Smooth muscle cell (in vitro differentiated cells): ENCODE data around the gene FOXD4L6. TPM values are rescaled to one million over a fixed set of nuclear protein-coding genes. Genes with fewer than 3 reads are reported as not detected.
"Not testable (repeated sequence)": the region's sequence is repeated elsewhere in the genome, so short reads cannot be mapped to it uniquely, and the experiment has no call there.

ENCODE experiments used
- DNase-seq: peaks from one replicate; lab custom pipeline; 2025; ENCODE audit not compliant: unreplicated experiment; lab: John Stamatoyannopoulos, UW
- H2AFZ ChIP-seq: fragments of 200-600 bp; sonication (generic); 2 replicates; pipeline ENCODE4 v1.6.0; 2016; ENCODE audit warnings: antibody characterized with exemption, low read depth, mild to moderate bottlenecking
- H3F3A ChIP-seq: fragments of 200-600 bp; sonication (generic); 2 replicates; pipeline ENCODE4 v1.6.0; 2017; ENCODE audit warnings: antibody characterized with exemption, low read depth
- H3K27ac ChIP-seq: fragments of 200-600 bp; sonication (generic); 2 replicates; pipeline ENCODE4 v1.5.1; 2016; ENCODE audit warnings: low read depth, mild to moderate bottlenecking
- H3K27me3 ChIP-seq: fragments of 200-600 bp; sonication (generic); 2 replicates; pipeline ENCODE4 v1.6.1; 2016; ENCODE audit warnings: low read depth, mild to moderate bottlenecking
- H3K36me3 ChIP-seq: fragments of 200-600 bp; sonication (generic); 2 replicates; pipeline ENCODE4 v1.5.1; 2016; ENCODE audit warnings: low read depth
- H3K4me1 ChIP-seq: fragments of 200-600 bp; sonication (generic); 2 replicates; pipeline ENCODE4 v1.5.1; 2016; ENCODE audit warnings: low read depth
- H3K4me2 ChIP-seq: fragments of 200-600 bp; sonication (generic); 2 replicates; pipeline ENCODE4 v1.6.0; 2016; ENCODE audit warnings: mild to moderate bottlenecking
- H3K4me3 ChIP-seq: fragments of 200-600 bp; sonication (generic); 2 replicates; pipeline ENCODE4 v1.5.1; 2016; ENCODE audit warnings: mild to moderate bottlenecking
- H3K79me2 ChIP-seq: fragments of 200-600 bp; sonication (generic); 2 replicates; pipeline ENCODE4 v1.6.0; 2016; ENCODE audit warnings: low read depth, mild to moderate bottlenecking
- H3K9ac ChIP-seq: fragments of 200-600 bp; sonication (generic); 2 replicates; pipeline ENCODE4 v1.6.0; 2016; ENCODE audit warnings: low read depth
- H3K9me3 ChIP-seq: fragments of 200-600 bp; sonication (generic); replicated peaks from 2 replicates; pipeline ENCODE4 v1.5.1; 2016; ENCODE audit warnings: low read depth
- H4K20me1 ChIP-seq: fragments of 200-600 bp; sonication (generic); 2 replicates; pipeline ENCODE4 v1.6.0; 2016; ENCODE audit warnings: low read depth
- CTCF ChIP-seq: fragments of 200-600 bp; sonication (generic); IDR thresholded peaks from 2 replicates; pipeline ENCODE4 v1.5.1; 2017; ENCODE audit warnings: borderline replicate concordance, mild to moderate bottlenecking, antibody characterized with exemption; ENCODE audit not compliant: insufficient read depth, poor library complexity, severe bottlenecking
- WGBS: methylation state at CpG from one replicate; pipeline ENCODE4 v1.1.7; 2016; ENCODE audit warnings: low lambda C conversion rate; 5-methylcytosine and 5-hydroxymethylcytosine counted together
- polyA plus RNA-seq: library from polyadenylated mRNA; unstranded; fragments of >200 nt; fragmentation: Nextera tagmentation; extraction: Ambion mirVana; gene quantifications from 2 replicates; pipeline ENCODE4 v1.2.1, GENCODE V29; 2016
- total RNA-seq: library from RNA; depleted of rRNA; stranded (reverse); fragments of >200 nt; gene quantifications from 2 replicates; pipeline ENCODE4 v1.2.3, GENCODE V29; 2014

FOXD4L6 gene
- total and polyA plus RNA-seq, 2 experiments from 2014 or later = 0.18 TPM; not detected in 1

GRCh38 chr9:41090922-41091321 is 37.6 kb downstream of the FOXD4L6 start:
- H3K36me3 ChIP-seq, H3K9me3 ChIP-seq, DNase-seq, H4K20me1 ChIP-seq, H3K27ac ChIP-seq, H2AFZ ChIP-seq, H3K4me2 ChIP-seq, H3F3A ChIP-seq, H3K4me1 ChIP-seq, H3K9ac ChIP-seq, H3K4me3 ChIP-seq, H3K79me2 ChIP-seq: not testable (repeated sequence)
- peaks cover 17% of the 10 kb centered on the region for H3K27me3 ChIP-seq

- not testable (repeated sequence) for H3K4me3 ChIP-seq, H2AFZ ChIP-seq
- WGBS = 43% methylated on average over 1 of the region's 1 CpG
Measured at GRCh38 chr9:41090386-41090785, 38.1 kb downstream of the FOXD4L6 start.

GRCh38 chr9:41088450-41089059 is 39.9 kb downstream of the FOXD4L6 start:
- TF ChIP-seq CTCF = peak; percentile 40
- not testable (repeated sequence) for H3K36me3 ChIP-seq, H3K27ac ChIP-seq, H3K9me3 ChIP-seq, H3F3A ChIP-seq, H3K79me2 ChIP-seq, DNase-seq, H3K9ac ChIP-seq, H3K4me1 ChIP-seq, H2AFZ ChIP-seq, H4K20me1 ChIP-seq, H3K4me2 ChIP-seq, H3K4me3 ChIP-seq
- WGBS = 18% methylated on average over 9 of the region's 11 CpGs
- H3K27me3 ChIP-seq = peaks cover 33% of the 10 kb centered on the region

More at GRCh38 chr9:41090386-41090785, 38.1 kb downstream of the FOXD4L6 start:
- H3K4me1 ChIP-seq, H3K79me2 ChIP-seq, H3K36me3 ChIP-seq, H3K27ac ChIP-seq, H3K9me3 ChIP-seq, H3K4me2 ChIP-seq, DNase-seq, H3K9ac ChIP-seq, H4K20me1 ChIP-seq, H3F3A ChIP-seq: not testable (repeated sequence)
- H3K27me3 ChIP-seq = peaks cover 23% of the 10 kb centered on the region

GRCh38 chr9:41087929-41088328 is 40.6 kb downstream of the FOXD4L6 start:
- DNase-seq, H3K36me3 ChIP-seq, H3K4me3 ChIP-seq, H3K4me2 ChIP-seq, H3K9me3 ChIP-seq, H3F3A ChIP-seq, H3K9ac ChIP-seq, H2AFZ ChIP-seq, H3K79me2 ChIP-seq, H4K20me1 ChIP-seq, H3K27ac ChIP-seq, H3K4me1 ChIP-seq: not testable (repeated sequence)
- peaks cover 33% of the 10 kb centered on the region for H3K27me3 ChIP-seq
- 62% methylated on average over 5 of the region's 5 CpGs for WGBS

GRCh38 chr9:41087157-41087780 is 41.2 kb downstream of the FOXD4L6 start:
- 47% methylated on average over 5 of the region's 5 CpGs for WGBS
- DNase-seq, H3K9ac ChIP-seq, H3K36me3 ChIP-seq, H3K4me3 ChIP-seq, H3F3A ChIP-seq, H3K27ac ChIP-seq, H3K4me1 ChIP-seq, H3K79me2 ChIP-seq, H2AFZ ChIP-seq, H3K4me2 ChIP-seq, H4K20me1 ChIP-seq, H3K9me3 ChIP-seq: not testable (repeated sequence)
- peaks cover 39% of the 10 kb centered on the region for H3K27me3 ChIP-seq

GRCh38 chr9:41086685-41087084 is 41.8 kb downstream of the FOXD4L6 start:
- not testable (repeated sequence) for H3K4me1 ChIP-seq, H3K4me2 ChIP-seq, H3K27ac ChIP-seq, H3K79me2 ChIP-seq, H3K36me3 ChIP-seq, H2AFZ ChIP-seq, H3F3A ChIP-seq, H3K9ac ChIP-seq, H3K9me3 ChIP-seq, DNase-seq, H3K4me3 ChIP-seq, H4K20me1 ChIP-seq
- peaks cover 40% of the 10 kb centered on the region for H3K27me3 ChIP-seq
- 17% methylated on average over 1 of the region's 1 CpG for WGBS

- H3K36me3 ChIP-seq, H3K9me3 ChIP-seq, H3K27ac ChIP-seq, H4K20me1 ChIP-seq, H3K9ac ChIP-seq, H3K4me2 ChIP-seq, H3K4me3 ChIP-seq, H3K4me1 ChIP-seq, H2AFZ ChIP-seq, H3F3A ChIP-seq, H3K79me2 ChIP-seq, DNase-seq: not testable (repeated sequence)
- peaks cover 40% of the 10 kb centered on the region for H3K27me3 ChIP-seq
- 48% methylated on average over 3 of the region's 3 CpGs for WGBS
Measured at GRCh38 chr9:41086215-41086614, 42.3 kb downstream of the FOXD4L6 start.

- not testable (repeated sequence) for H3K36me3 ChIP-seq, DNase-seq, H3K27ac ChIP-seq, H2AFZ ChIP-seq, H3K79me2 ChIP-seq, H3K9ac ChIP-seq, H4K20me1 ChIP-seq, H3K9me3 ChIP-seq, H3K4me2 ChIP-seq, H3K4me3 ChIP-seq, H3F3A ChIP-seq, H3K4me1 ChIP-seq
- 38% methylated on average over 4 of the region's 4 CpGs for WGBS
- H3K27me3 ChIP-seq = peaks cover 39% of the 10 kb centered on the region
Measured at GRCh38 chr9:41082358-41082757, 46.1 kb downstream of the FOXD4L6 start.
